Inflammatory macrophage treated with lipopolysaccharide for 1 hour (primary cell): ENCODE measurements around the gene BCAR1.
"Not testable (repeated sequence)": the region's sequence is repeated elsewhere in the genome, so short reads cannot be mapped to it uniquely, and the experiment has no call there.

ENCODE experiments used
- DNase-seq, 2 donors: peaks; one replicate each; pipeline ENCODE4 v3.0.0-alpha.2; 2020 to 2022

Gene BCAR1

DNA sequence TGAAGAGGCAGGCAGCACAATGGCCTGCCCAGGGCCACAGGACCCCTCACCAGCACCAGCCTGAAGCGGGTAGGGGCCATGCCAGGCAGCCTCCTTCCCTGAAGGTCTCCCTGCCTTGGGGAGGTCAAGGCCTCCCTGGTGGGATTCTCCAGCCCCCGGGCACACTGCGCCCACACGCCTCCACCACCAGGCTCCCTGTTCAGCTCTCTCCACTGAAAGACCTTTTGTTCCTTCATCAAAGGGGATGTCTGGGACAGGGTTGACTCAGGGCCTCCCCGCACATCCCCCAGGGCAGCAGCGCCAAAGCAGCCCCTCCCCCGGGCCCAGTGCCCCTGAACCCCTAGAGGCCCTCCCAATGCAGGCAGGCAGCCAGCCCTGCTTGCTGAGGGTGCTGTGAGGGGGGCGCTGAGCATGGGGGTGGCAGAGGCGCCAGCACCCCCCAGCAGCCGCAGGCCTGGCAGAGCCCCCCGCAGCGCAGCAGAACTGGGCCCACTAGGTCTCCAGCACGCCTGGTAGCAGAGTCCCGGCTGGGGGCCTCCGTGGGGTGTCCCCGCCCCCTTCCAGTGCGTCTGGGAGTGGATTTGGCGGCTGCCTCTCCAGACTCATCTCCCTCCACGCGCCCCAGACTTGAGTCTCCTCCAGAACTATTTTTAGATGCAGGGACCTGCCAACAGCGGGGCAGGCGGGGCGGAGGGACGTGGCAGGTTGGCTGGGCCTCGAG is 13.1 kb downstream of the BCAR1 start:
- no peak for DNase-seq

DNA sequence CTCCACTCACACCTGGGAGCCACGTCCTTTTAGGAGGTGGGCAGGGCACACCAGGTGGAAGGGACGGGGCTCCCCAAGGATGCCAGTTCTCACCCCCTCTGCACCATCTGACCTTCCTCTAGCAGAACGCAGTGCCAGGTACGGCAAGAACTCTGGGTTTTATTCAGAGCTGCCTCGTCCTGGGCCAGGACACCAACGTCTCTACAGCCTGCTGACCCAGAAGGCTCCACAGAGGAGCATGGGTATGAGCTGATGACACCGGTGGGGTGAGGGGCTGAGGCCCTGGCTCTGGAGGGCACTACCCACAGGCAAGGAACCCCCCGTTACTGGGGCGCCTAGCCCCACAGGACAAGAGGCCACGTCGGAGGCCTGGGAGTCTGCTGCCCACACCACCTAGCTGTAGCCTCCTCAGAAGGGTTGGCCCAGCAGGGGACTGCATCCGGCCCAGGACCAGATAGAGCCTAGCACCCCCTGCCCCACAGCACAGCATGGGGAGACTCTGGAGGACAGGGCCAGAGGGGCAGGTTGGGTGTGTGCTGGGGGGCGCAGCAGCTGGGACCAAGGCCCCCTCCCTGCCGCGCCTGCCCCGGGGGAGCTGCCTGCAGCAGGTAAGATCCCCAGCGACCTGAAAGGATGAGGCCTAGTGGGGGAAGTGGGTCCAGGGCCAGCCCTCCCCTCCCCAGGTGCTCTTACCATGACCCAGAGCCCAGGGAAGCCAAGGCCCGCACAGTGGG is 13.9 kb downstream of the BCAR1 start:
- DNase-seq, result no peak

GRCh38 chr16:75236736-75237397 is 14.6 kb downstream of the BCAR1 start:
- no peak for DNase-seq

- DNase-seq, result no peak
Measured at GRCh38 chr16:75236232-75236631, 15.2 kb downstream of the BCAR1 start.

- no peak for DNase-seq
Measured at GRCh38 chr16:75235721-75236193, 15.7 kb downstream of the BCAR1 start.

GRCh38 chr16:75234856-75235696 is 16.3 kb downstream of the BCAR1 start:
- no peak for DNase-seq

- no peak for DNase-seq
Measured at GRCh38 chr16:75233611-75233938, 17.8 kb downstream of the BCAR1 start.

- DNase-seq, result no peak
Measured at GRCh38 chr16:75231570-75231969, 19.9 kb downstream of the BCAR1 start.

GRCh38 chr16:75230471-75231110 is 20.8 kb downstream of the BCAR1 start:
- no peak for DNase-seq

- no peak for DNase-seq
Measured at GRCh38 chr16:75229172-75230031, 22.0 kb downstream of the BCAR1 start.

- no peak for DNase-seq
Measured at GRCh38 chr16:75228143-75228976, 23.1 kb downstream of the BCAR1 start.

GRCh38 chr16:75227361-75228142 is 23.9 kb downstream of the BCAR1 start:
- DNase-seq, result no peak

DNA sequence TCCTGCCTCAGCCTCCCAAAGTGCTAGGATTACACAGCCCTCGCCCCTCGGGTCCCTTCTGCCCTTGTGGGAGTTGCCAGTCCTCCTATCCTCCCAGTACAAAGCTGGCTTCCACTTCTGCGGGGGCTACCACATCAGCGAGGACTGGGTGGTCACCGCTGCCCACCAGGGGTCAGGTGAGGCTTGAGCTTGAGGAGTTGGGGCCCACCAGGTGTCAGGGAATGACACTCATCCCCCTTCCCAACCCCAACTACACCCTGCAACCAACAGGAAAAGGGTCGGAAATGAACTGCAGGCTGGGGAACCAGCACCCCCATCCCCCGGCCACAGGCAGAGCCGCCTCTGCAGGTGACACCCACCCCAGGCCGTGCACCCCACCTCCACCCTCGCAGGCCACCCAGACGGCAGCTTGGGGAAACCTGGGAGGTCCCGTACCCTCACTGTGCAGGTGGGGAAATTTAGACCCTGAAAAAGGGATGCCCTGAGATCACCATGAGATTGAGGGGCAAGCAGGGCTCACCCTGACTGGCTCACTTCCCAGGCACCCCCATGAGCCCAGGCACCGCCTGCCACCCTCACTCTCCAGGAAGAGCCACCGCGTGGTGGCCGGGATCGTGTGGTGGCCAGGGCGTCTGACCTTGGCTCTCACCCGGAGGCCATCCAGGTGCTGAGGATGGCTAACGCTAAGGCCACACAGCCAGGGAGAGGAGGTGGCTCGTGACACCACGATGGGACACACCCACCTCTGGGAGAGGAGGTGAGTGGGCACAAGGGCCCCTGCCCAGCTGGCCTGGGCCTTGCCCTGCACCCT is 24.7 kb downstream of the BCAR1 start:
- DNase-seq, result no peak

GRCh38 chr16:75225678-75226515 is 25.5 kb downstream of the BCAR1 start:
- no peak for DNase-seq

- no peak for DNase-seq
Measured at GRCh38 chr16:75225092-75225491, 26.3 kb downstream of the BCAR1 start.

GRCh38 chr16:75224306-75225082 is 26.9 kb downstream of the BCAR1 start:
- no peak for DNase-seq

GRCh38 chr16:75223129-75223528 is 28.3 kb downstream of the BCAR1 start:
- DNase-seq, result not testable (repeated sequence)
